CD14-positive monocyte (primary cell): Measurements from ENCODE around the gene PAGR1. TPM values are rescaled to one million over a fixed set of nuclear protein-coding genes. Genes with fewer than 3 reads are reported as not detected.
A peak's percentile ranks its signal among the peaks of the same experiment; 100 is the strongest.

ENCODE experiments used
- DNase-seq, 3 donors: peaks; one replicate each; pipeline ENCODE4 v3.0.0-alpha.2; 2011 to 2022
- H2AFZ ChIP-seq: 2 replicates; pipeline ENCODE4 v1.6.0; 2012; ENCODE audit warnings: mild to moderate bottlenecking, low read depth, low read length, inconsistent platforms; ENCODE audit not compliant: insufficient read depth, poor library complexity, severe bottlenecking
- H3K27ac ChIP-seq, 2 donors: 1 replicate in 1 of 2; 2 replicates in 1 of 2; pipeline ENCODE4 v1.5.1; 2012 to 2013; ENCODE audit warnings: low read length in 2 of 2, control low read depth in 1 of 2, inconsistent platforms in 1 of 2, low read depth in 1 of 2, mild to moderate bottlenecking in 1 of 2
- H3K27me3 ChIP-seq, 2 donors: one replicate each; pipeline versions ENCODE4 v1.6.0 to v1.6.1; 2011 to 2013; ENCODE audit warnings: low read length in 2 of 2; ENCODE audit not compliant: control insufficient read depth in 2 of 2, insufficient read depth in 2 of 2
- H3K36me3 ChIP-seq, 2 donors: replicated peaks in 1 of 2; 1 replicate in 1 of 2; 2 replicates in 1 of 2; pipeline versions ENCODE4 v1.5.1 to v1.6.1; 2012 to 2013; ENCODE audit warnings: low read length in 2 of 2, control low read depth in 1 of 2, inconsistent platforms in 1 of 2, mild to moderate bottlenecking in 1 of 2; ENCODE audit not compliant: insufficient read depth in 2 of 2, control insufficient read depth in 1 of 2
- H3K4me1 ChIP-seq, 2 donors: 1 replicate in 1 of 2; 2 replicates in 1 of 2; pipeline versions ENCODE4 v1.5.1 to v1.6.1; 2012 to 2013; ENCODE audit warnings: low read length in 2 of 2, control low read depth in 1 of 2, inconsistent platforms in 1 of 2, mild to moderate bottlenecking in 1 of 2, moderate library complexity in 1 of 2; ENCODE audit not compliant: insufficient read depth in 2 of 2, control insufficient read depth in 1 of 2
- H3K4me2 ChIP-seq: replicated peaks from 2 replicates; pipeline ENCODE3; 2012; ENCODE audit warnings: low read length, moderate library complexity, mild to moderate bottlenecking; ENCODE audit not compliant: poor library complexity, severe bottlenecking; ENCODE audit errors: extremely low read depth
- H3K4me3 ChIP-seq, 3 experiments: fragments of 200-600 bp in 1 of 3; sonication (generic) in 1 of 3; replicated peaks in 1 of 3; 1 replicate in 2 of 3; 2 replicates in 1 of 3; pipeline ENCODE4 v1.5.1; 2011 to 2013; ENCODE audit warnings: low read length in 3 of 3, mild to moderate bottlenecking in 3 of 3, control low read depth in 2 of 3, low read depth in 2 of 3, inconsistent platforms in 1 of 3, moderate library complexity in 1 of 3
- H3K79me2 ChIP-seq: 2 replicates; pipeline ENCODE4 v1.6.0; 2012; ENCODE audit warnings: mild to moderate bottlenecking, control low read depth, inconsistent platforms, low read length, moderate library complexity; ENCODE audit not compliant: insufficient read depth
- H3K9ac ChIP-seq: 2 replicates; pipeline ENCODE4 v1.6.0; 2017; ENCODE audit warnings: low read length, mild to moderate bottlenecking; ENCODE audit not compliant: insufficient read depth, poor library complexity, severe bottlenecking
- H3K9me3 ChIP-seq, 2 donors: replicated peaks in 1 of 2; 1 replicate in 1 of 2; 2 replicates in 1 of 2; pipeline versions ENCODE4 v1.5.1 to v1.6.1; 2012 to 2013; ENCODE audit warnings: low read length in 2 of 2, control low read depth in 1 of 2; ENCODE audit not compliant: control insufficient read depth in 1 of 2, insufficient read depth in 1 of 2
- H4K20me1 ChIP-seq: 2 replicates; pipeline ENCODE4 v1.6.0; 2012; ENCODE audit warnings: mild to moderate bottlenecking, low read length, control low read depth, moderate library complexity; ENCODE audit not compliant: insufficient read depth
- H3K27ac Mint-ChIP-seq, 7 donors: one replicate each; pipeline ENCODE4 v1.8.0; 2020; ENCODE audit warnings: mild to moderate bottlenecking in 7 of 7, mixed read lengths in 7 of 7, moderate library complexity in 6 of 7, inconsistent platforms in 2 of 7
- H3K27me3 Mint-ChIP-seq, 3 donors: one replicate each; pipeline ENCODE4 v1.8.0; 2021 to 2022; ENCODE audit warnings: low read depth in 3 of 3, mild to moderate bottlenecking in 3 of 3, mixed read lengths in 3 of 3, moderate library complexity in 3 of 3, inconsistent platforms in 1 of 3
- H3K36me3 Mint-ChIP-seq, 2 donors: one replicate each; pipeline ENCODE4 v1.8.0; 2020; ENCODE audit warnings: mixed read lengths in 2 of 2, inconsistent platforms in 1 of 2, mild to moderate bottlenecking in 1 of 2
- H3K4me1 Mint-ChIP-seq: one replicate; pipeline ENCODE4 v1.8.0; 2020; ENCODE audit warnings: mild to moderate bottlenecking, mixed read lengths
- H3K4me3 Mint-ChIP-seq, 2 donors: one replicate each; pipeline ENCODE4 v1.8.0; 2020; ENCODE audit warnings: mild to moderate bottlenecking in 2 of 2, mixed read lengths in 2 of 2, moderate library complexity in 1 of 2
- H3K9me3 Mint-ChIP-seq, 7 donors: one replicate each; pipeline ENCODE4 v1.8.0; 2020 to 2022; ENCODE audit warnings: mixed read lengths in 7 of 7, mild to moderate bottlenecking in 6 of 7, moderate library complexity in 6 of 7, inconsistent platforms in 2 of 7
- WGBS: methylation state at CpG from one replicate; pipeline ENCODE4 v1.1.5; 2013; ENCODE audit warnings: missing lambda C conversion rate; ENCODE audit not compliant: insufficient coverage; 5-methylcytosine and 5-hydroxymethylcytosine counted together
- intact Hi-C, 2 donors: fragments of 100-400 bp; cut with micrococcal nuclease; formaldehyde crosslinking; loops; one replicate each; pipeline versions ENCODE4 v1.15.0 to v1.15.1; 2023
- polyA plus RNA-seq, 3 donors: library from polyadenylated mRNA; depleted of rRNA in 1 of 3; unstranded in 2 of 3; stranded (reverse) in 1 of 3; fragments of 300-500 nt in 2 of 3; fragments of >200 nt in 1 of 3; fragmentation: Illumina TruSeq in 2 of 3; gene quantifications; 1 replicate in 2 of 3; 2 replicates in 1 of 3; pipeline ENCODE4 v1.2.3, GENCODE V29; 2012 to 2021
- TF ChIP-seq, protein P1 (sequence below): fragments of 200-600 bp; IDR thresholded peaks from one replicate; pipeline ENCODE4 v1.8.0; 2022; ENCODE audit warnings: antibody characterized with exemption, mild to moderate bottlenecking

Gene PAGR1
- polyA plus RNA-seq, 3 donors: 12.6 to 43.4 (median 36.3) TPM

- Histone ChIP-seq H3K4me2 (no peak overlapping the region), H3K36me3 (peaks cover 3 to 15% of the 10 kb centered on the region in 2 donors), H3K4me1 (no peaks in the 10 kb centered on the region), H4K20me1 (peaks cover 16% of the 10 kb centered on the region), H3K9me3 (no peaks in the 10 kb centered on the region), H3K27ac (no peak overlapping the region), H3K27me3 (no peaks in the 10 kb centered on the region), H3K4me3 (no peak overlapping the region), H3K9ac (no peak overlapping the region), H3K79me2 (no peaks in the 10 kb centered on the region), H2AFZ (no peak overlapping the region)
- Mint-ChIP-seq H3K27me3 (peaks cover 0 to 5% (median 2%) of the 10 kb centered on the region in 3 donors), H3K36me3 (peaks cover 18 to 30% of the 10 kb centered on the region in 2 donors), H3K4me3 (no peak overlapping the region), H3K9me3 (peaks cover 0 to 2% (median 0%) of the 10 kb centered on the region in 7 donors), H3K4me1 (no peaks in the 10 kb centered on the region), H3K27ac (no peak overlapping the region)
- no peak for DNase-seq
- TF ChIP-seq, protein P1, sequence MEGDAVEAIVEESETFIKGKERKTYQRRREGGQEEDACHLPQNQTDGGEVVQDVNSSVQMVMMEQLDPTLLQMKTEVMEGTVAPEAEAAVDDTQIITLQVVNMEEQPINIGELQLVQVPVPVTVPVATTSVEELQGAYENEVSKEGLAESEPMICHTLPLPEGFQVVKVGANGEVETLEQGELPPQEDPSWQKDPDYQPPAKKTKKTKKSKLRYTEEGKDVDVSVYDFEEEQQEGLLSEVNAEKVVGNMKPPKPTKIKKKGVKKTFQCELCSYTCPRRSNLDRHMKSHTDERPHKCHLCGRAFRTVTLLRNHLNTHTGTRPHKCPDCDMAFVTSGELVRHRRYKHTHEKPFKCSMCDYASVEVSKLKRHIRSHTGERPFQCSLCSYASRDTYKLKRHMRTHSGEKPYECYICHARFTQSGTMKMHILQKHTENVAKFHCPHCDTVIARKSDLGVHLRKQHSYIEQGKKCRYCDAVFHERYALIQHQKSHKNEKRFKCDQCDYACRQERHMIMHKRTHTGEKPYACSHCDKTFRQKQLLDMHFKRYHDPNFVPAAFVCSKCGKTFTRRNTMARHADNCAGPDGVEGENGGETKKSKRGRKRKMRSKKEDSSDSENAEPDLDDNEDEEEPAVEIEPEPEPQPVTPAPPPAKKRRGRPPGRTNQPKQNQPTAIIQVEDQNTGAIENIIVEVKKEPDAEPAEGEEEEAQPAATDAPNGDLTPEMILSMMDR: no peak
- WGBS: no CpG with 5 or more reads among the region's 7 CpGs
- intact Hi-C loops: no loop called here
Measured at GRCh38 chr16:29852654-29853053, 36.7 kb downstream of the PAGR1 start.

DNA sequence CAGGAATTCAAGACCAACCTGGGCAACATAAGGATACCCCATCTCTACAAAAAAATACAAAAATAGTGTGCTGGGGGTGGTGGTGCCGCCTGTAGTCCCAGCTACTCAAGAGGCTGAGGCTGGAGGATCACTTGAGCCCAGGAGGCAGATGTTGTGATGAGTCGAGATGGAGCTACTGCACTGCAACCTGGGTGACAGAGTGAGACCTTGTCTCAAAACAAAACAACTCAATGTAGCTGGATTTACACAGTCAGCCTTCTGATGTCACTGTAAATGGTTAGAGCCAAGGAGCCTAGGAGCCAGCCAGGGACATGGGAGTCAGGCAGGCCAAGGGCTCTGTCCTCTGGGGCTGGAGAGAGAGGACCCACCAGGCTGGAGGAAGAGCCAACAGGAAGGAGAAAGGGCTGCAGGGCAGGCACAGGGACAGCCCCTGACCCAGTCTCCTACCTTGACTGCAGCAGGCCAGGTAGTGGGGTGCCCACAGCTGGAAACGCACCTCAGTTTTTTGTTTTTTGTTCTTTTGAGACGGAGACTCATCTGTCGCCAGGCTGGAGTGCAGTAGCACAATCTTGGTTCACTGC is 38.7 kb downstream of the PAGR1 start:
- intact Hi-C loops: no loop called here
- Histone ChIP-seq H3K9ac (no peak overlapping the region), H3K79me2 (no peaks in the 10 kb centered on the region), H3K27ac (no peak overlapping the region), H4K20me1 (peaks cover 12% of the 10 kb centered on the region), H3K9me3 (no peaks in the 10 kb centered on the region), H2AFZ (no peak overlapping the region), H3K4me1 (no peaks in the 10 kb centered on the region), H3K36me3 (peaks cover 13 to 17% of the 10 kb centered on the region in 2 donors), H3K4me2 (no peak overlapping the region), H3K4me3 (no peak overlapping the region), H3K27me3 (no peaks in the 10 kb centered on the region)
- Mint-ChIP-seq H3K36me3 (peaks cover 21 to 32% of the 10 kb centered on the region in 2 donors), H3K4me3 (no peak overlapping the region), H3K4me1 (no peaks in the 10 kb centered on the region), H3K27ac (peak overlapping the region in 1 of 7 donors; percentile 40), H3K9me3 (no peaks in the 10 kb centered on the region), H3K27me3 (peaks cover 0 to 4% (median 2%) of the 10 kb centered on the region in 3 donors)
- TF ChIP-seq, protein P1: no peak
- DNase-seq: no peak
- 100% methylated on average over 2 of the region's 5 CpGs for WGBS
